ENCODE measurements around the gene ERGIC1. TPM values are rescaled to one million over a fixed set of nuclear protein-coding genes. Genes with fewer than 3 reads are reported as not detected.

ERGIC1 gene
- total RNA-seq, 1 donor from 2014 or later: 54.8 TPM

DNA sequence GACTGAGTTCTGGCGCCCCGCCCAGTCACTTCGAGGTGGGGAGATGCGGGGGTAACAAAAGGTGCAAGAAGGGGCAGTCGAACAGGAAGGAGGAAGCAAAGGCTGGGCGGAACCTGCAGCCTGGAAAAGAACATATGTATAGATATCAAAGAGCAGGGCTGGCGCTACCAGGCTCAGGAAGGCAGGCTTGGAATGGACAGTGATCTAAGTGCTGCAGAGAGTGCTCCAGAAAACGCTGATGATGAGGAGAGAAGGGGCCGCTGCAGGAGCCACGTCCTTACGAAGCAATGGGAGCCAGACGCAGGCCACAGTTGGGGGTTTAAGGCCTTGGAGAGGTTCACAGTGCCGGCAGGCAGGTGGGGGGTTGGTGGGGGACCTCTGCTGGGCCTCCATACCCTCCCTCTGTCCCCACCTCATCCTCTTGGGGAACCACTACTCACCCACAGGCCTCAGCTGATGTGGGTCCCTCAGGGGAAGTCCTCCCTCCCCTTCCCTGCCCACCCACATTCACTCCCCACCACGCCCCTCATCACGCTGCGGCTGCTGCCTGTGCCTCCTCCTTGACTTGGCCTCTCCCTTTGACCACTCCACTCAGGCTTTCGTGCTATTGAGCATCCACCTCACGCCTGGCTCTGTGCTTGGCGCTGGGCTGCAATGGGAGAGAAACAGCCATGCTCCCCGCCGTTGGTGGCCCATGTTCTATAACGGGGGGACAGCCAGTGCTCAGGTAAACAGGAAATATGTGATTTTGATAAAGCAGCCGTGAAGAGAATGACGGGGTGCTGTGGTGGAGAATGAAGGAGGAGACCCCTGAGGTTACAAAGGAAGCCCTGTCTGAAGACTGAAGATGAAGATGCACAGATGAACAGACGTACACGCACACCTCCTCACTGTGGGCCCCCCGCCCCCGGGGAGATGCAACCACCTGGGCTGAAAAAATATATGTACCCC is 84.6 kb downstream of the ERGIC1 start:
- Mint-ChIP-seq H3K4me1 (ENCODE audit: low read depth) (no peaks in the 10 kb centered on the region), H3K36me3 (ENCODE audit: low read depth) (peaks cover 9% of the 10 kb centered on the region), H3K4me3 (ENCODE audit: low read depth) (no peak overlapping the region), H3K9me3 (no peaks in the 10 kb centered on the region), H3K27ac (no peak overlapping the region), H3K27me3 (ENCODE audit: low read depth) (no peaks in the 10 kb centered on the region)
- DNase-seq (ENCODE audit: low spot score): no peak
- intact Hi-C loops (cut with micrococcal nuclease): no loop called here

DNA sequence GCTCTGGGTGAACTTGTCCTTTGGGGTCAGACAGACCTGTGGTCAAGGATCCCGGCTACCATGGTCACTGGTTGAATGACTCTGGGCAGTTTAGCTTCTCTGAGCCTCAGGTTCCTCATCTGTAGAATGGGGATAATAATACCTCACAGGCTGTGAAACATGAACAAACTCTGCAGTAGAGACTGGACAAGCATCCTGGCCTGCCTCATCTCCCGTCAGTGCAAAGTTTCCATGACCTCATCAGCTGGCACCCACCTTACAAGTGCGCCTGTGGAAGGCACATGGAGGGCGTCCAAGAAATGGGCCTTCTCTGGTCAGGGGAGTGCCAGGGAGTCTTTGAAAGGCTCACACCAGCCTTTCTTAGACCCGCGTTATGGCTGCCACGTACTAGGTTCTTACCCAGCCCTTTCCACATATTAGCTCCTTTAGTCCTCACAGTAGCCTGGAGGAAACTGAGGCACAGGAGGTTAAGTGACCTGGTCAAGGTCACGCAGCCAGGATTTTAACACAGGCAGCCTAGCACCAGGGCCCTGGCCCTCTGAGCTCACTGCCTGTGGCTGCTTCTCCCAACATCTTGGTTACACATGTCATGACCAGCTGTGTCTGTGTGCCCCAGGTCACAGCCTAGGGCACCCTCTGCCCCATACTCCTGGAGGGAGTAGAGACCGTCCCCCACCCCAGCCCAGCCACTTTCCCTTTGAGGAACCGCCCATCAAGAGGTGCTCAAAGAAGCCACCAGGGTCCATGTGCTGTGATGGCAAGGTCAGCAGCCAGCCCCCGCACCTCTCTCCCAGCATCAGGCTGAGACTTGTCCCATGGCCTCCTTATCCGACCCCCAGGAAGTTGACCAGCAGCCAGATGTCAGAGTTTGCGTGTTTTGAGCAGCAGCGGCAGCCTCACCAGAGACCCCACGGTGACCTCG is 85.7 kb downstream of the ERGIC1 start:
- DNase-seq (ENCODE audit: low spot score): no peak
- intact Hi-C loops (cut with micrococcal nuclease): no loop called here
- no peaks in the 10 kb centered on the region for H3K27me3 Mint-ChIP-seq (ENCODE audit: low read depth)
- H3K36me3 Mint-ChIP-seq (ENCODE audit: low read depth): peaks cover 14% of the 10 kb centered on the region
- H3K9me3 Mint-ChIP-seq: no peaks in the 10 kb centered on the region
- H3K4me3 Mint-ChIP-seq (ENCODE audit: low read depth): no peak overlapping the region
- H3K27ac Mint-ChIP-seq: no peak overlapping the region
- no peaks in the 10 kb centered on the region for H3K4me1 Mint-ChIP-seq (ENCODE audit: low read depth)

DNA sequence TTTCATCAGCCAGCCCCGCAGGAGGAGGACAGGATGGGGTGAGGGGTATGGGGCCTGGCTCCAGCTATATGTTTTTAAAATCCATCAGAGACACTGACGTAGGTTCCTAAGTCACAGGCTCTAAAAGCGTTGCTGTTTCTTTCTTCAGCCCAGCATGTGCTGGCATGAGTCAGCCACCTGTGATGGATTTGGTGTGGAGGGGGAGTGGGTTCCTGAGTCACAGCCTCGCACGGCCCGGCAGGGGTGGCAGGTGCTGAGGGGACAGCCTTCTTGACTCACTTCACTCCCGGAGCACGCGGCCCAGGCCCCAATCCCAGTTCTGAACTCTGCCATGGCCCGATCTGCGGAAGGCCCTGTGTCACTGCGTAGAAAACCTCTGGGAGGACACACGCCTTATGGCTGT is 86.4 kb downstream of the ERGIC1 start:
- H3K27ac Mint-ChIP-seq: no peak overlapping the region
- no peaks in the 10 kb centered on the region for H3K9me3 Mint-ChIP-seq
- H3K36me3 Mint-ChIP-seq (ENCODE audit: low read depth): peaks cover 16% of the 10 kb centered on the region
- H3K4me1 Mint-ChIP-seq (ENCODE audit: low read depth): no peaks in the 10 kb centered on the region
- intact Hi-C loops (cut with micrococcal nuclease): no loop called here
- no peak overlapping the region for H3K4me3 Mint-ChIP-seq (ENCODE audit: low read depth)
- no peaks in the 10 kb centered on the region for H3K27me3 Mint-ChIP-seq (ENCODE audit: low read depth)
- DNase-seq (ENCODE audit: low spot score): no peak

DNA sequence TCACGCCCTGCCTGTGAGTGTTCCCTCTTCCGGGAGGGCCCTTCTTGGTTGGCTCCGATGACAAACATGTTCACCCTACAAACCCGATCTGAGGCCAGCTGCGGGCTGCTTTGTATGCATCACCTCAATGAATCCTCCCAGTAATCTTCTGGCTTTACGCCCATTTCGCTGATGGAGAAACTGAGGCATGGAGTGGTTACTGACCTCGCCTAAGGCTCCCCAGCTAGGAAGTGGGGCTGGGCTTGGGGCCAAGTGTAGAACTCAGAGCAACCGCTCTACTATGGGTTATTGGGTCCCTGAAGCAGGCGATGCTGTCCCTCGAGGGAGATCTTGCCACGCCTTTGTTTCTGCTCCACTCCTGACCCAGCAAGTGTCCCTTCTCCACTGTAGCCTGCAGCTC is 86.9 kb downstream of the ERGIC1 start:
- no peaks in the 10 kb centered on the region for H3K4me1 Mint-ChIP-seq (ENCODE audit: low read depth)
- intact Hi-C loops (cut with micrococcal nuclease): no loop called here
- H3K27me3 Mint-ChIP-seq (ENCODE audit: low read depth): no peaks in the 10 kb centered on the region
- H3K9me3 Mint-ChIP-seq: no peaks in the 10 kb centered on the region
- no peak for DNase-seq (ENCODE audit: low spot score)
- peaks cover 13% of the 10 kb centered on the region for H3K36me3 Mint-ChIP-seq (ENCODE audit: low read depth)
- no peak overlapping the region for H3K4me3 Mint-ChIP-seq (ENCODE audit: low read depth)
- H3K27ac Mint-ChIP-seq: no peak overlapping the region

DNA sequence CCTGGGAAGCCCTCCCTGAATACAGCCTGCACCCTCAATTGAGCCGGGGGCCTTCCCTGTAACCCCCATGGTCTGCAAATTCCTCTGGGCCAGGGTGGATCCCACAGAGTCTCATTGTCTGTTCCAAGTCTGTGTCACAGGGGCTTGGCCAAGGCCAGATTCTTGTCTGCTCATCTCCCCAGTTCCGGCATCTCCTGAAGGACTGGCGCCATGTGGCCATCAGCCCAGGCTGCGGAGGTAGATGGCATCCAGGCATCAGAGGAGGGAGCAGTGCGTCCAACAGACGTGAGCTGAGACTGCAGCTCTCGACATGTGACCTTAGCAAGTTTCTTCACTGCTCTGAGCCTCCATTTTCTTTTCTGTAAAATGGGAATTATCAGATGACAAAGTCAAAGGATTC is 87.9 kb downstream of the ERGIC1 start:
- Mint-ChIP-seq H3K27ac (no peak overlapping the region), H3K4me1 (ENCODE audit: low read depth) (no peaks in the 10 kb centered on the region), H3K9me3 (no peaks in the 10 kb centered on the region), H3K4me3 (ENCODE audit: low read depth) (no peak overlapping the region), H3K36me3 (ENCODE audit: low read depth) (peaks cover 12% of the 10 kb centered on the region), H3K27me3 (ENCODE audit: low read depth) (no peaks in the 10 kb centered on the region)
- DNase-seq (ENCODE audit: low spot score): no peak
- intact Hi-C loops (cut with micrococcal nuclease): no loop called here

DNA sequence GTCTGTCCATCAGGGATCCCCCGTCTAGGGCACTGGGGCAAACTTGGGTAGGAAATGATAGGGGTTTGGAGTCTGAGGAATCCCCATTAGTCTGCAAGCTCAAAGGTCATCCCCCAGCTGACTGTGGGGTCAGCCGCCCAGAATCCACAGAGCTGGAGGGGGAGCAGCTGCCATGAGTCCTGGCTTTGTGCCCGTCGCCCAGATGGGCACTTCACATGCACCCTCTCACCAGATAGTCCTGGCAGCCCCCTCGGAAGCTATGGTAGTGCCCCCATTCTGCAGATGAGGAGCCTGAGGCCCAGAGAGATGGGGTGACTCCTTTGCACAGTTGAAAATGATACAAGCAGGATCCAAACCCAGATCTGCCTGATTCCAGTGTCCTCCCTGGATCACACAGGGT is 89.5 kb downstream of the ERGIC1 start:
- Mint-ChIP-seq H3K4me3 (ENCODE audit: low read depth) (no peak overlapping the region), H3K9me3 (no peaks in the 10 kb centered on the region), H3K27ac (no peak overlapping the region), H3K27me3 (ENCODE audit: low read depth) (no peaks in the 10 kb centered on the region), H3K4me1 (ENCODE audit: low read depth) (no peaks in the 10 kb centered on the region), H3K36me3 (ENCODE audit: low read depth) (peaks cover 12% of the 10 kb centered on the region)
- intact Hi-C loops (cut with micrococcal nuclease): no loop called here
- no peak for DNase-seq (ENCODE audit: low spot score)

DNA sequence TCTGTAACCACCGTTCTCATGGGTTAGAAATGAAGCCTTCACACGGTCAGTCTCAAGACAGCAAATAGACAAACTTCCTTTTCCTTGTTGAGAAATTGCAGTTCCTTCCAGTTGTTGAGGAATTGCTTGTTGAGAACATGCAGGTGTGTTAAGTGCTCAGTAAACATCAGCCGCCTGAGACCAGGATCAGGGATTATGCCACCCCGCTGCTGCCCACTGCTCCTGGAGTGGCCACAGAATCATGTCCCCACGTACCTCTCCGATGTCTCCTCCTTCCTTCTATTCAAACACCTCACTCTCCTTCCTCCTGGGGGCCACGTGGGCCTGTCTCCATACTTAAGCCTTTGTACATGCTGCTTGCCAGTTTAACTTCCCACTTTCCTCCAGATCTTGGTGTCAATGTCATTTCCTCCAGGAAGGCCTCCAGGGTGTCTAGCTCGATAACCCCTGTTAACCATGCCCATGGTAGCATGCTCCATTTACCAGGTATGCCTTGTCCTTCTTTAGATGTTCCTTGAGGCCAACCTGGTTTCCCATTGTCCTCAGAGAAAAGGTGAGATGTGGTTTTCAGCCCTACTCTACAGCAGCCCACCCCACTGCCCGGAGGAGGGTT is 91.4 kb downstream of the ERGIC1 start:
- Mint-ChIP-seq H3K9me3 (no peaks in the 10 kb centered on the region), H3K27ac (no peak overlapping the region), H3K4me1 (ENCODE audit: low read depth) (no peaks in the 10 kb centered on the region), H3K36me3 (ENCODE audit: low read depth) (peaks cover 10% of the 10 kb centered on the region), H3K27me3 (ENCODE audit: low read depth) (no peaks in the 10 kb centered on the region), H3K4me3 (ENCODE audit: low read depth) (no peak overlapping the region)
- no peak for DNase-seq (ENCODE audit: low spot score)
- intact Hi-C loops (cut with micrococcal nuclease): no loop called here

DNA sequence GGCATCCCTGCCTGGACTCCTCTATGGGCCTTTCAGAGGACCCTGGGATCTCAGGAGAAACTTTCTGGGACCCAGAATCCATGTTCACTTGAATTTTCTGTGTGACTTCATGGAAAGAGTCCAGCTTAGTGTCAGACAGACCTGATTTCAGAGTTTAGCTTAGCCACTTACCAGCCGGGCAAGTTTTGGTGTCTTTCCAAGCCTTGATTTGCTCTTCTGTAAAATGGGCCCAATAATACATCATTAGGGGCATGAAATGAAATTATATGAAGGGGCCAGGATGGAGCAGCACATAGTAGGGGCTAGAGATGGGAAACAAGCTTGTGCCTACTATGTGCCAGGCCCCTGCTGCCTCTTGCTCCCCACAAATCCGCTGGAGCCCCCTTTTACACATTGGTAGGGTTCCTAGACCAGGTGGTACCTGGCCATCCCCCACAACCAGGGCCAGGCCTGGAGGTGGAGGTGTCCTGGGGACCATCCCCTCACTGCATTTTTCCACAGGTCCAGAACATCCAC is 92.0 kb downstream of the ERGIC1 start:
- no peaks in the 10 kb centered on the region for H3K9me3 Mint-ChIP-seq
- H3K36me3 Mint-ChIP-seq (ENCODE audit: low read depth): peaks cover 10% of the 10 kb centered on the region
- H3K27me3 Mint-ChIP-seq (ENCODE audit: low read depth): no peaks in the 10 kb centered on the region
- H3K4me3 Mint-ChIP-seq (ENCODE audit: low read depth): no peak overlapping the region
- no peak for DNase-seq (ENCODE audit: low spot score)
- no peak overlapping the region for H3K27ac Mint-ChIP-seq
- no peaks in the 10 kb centered on the region for H3K4me1 Mint-ChIP-seq (ENCODE audit: low read depth)
- intact Hi-C loops (cut with micrococcal nuclease): no loop called here

DNA sequence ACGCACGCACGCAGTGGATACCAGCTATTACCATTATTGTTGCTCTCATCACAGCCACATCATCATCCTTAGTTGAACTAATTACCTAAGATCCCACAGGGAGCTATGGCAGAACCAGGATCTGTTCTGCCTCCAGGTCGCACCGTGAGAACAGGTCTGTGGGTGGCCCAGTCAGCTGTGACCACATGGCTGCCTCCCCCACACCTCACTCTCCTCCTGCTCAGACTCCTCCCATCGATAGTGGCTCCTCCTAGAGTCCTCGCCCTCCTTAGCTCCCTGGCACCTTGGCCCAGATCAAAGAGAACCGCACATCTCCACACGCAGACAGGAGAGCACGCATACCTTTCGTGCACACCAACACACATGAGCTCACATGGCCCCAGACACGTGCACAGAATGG is 92.7 kb downstream of the ERGIC1 start:
- H3K4me3 Mint-ChIP-seq (ENCODE audit: low read depth): no peak overlapping the region
- H3K27ac Mint-ChIP-seq: no peak overlapping the region
- no peaks in the 10 kb centered on the region for H3K27me3 Mint-ChIP-seq (ENCODE audit: low read depth)
- H3K4me1 Mint-ChIP-seq (ENCODE audit: low read depth): no peaks in the 10 kb centered on the region
- intact Hi-C loops (cut with micrococcal nuclease): no loop called here
- no peaks in the 10 kb centered on the region for H3K9me3 Mint-ChIP-seq
- DNase-seq (ENCODE audit: low spot score): no peak
- H3K36me3 Mint-ChIP-seq (ENCODE audit: low read depth): peaks cover 10% of the 10 kb centered on the region

DNA sequence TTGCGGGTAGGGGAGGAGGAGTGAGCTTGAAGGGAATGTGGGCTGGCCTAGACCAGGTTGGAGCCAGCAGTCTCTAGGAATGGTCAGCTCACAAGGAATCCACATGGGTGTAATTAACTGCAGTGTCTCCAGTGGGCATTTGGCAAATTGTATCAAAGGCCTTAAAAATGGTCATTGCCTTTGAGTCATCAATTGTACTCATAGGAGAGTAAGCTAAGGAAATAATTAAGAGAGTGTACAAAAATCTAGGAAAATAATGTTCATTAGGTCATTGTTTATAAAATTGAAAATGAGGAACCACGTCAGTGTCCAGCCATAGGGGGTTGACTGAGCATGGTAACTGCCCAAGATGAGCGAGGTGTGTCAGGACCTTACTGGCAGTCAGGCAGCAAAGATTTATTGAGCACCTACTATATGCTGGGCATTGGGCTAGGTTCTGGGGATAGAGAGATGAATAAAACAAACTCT is 95.4 kb downstream of the ERGIC1 start:
- Mint-ChIP-seq H3K36me3 (ENCODE audit: low read depth) (peaks cover 6% of the 10 kb centered on the region), H3K9me3 (no peaks in the 10 kb centered on the region), H3K27me3 (ENCODE audit: low read depth) (no peaks in the 10 kb centered on the region), H3K4me3 (ENCODE audit: low read depth) (no peak overlapping the region), H3K4me1 (ENCODE audit: low read depth) (no peaks in the 10 kb centered on the region), H3K27ac (no peak overlapping the region)
- DNase-seq (ENCODE audit: low spot score): no peak
- intact Hi-C loops (cut with micrococcal nuclease): no loop called here

DNA sequence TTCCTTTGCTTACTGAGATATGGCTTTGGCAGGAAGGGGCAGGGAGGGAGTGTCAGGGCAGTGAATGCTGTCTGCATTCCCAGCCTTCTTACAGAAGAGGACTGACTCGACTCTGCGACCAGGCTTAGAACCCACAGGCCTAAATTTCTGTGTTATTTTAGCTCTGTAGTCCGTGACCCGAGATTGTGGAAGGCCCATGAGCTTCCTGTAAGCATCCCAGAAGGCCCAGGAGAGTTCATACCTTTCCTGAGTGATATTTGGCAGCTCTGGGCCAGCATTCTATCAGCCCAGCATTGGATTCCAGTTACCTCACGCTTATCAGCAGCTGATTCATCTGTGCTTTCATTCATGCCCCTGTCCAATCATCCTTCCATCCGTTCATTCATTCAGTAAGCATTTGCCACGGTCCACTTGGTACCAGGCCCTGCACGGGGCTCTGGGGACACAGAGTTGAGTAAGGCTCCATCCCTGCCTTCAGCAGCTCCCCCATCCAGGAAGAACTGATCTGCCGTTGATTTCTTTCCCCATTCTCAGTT is 97.0 kb downstream of the ERGIC1 start:
- Mint-ChIP-seq H3K9me3 (no peaks in the 10 kb centered on the region), H3K4me3 (ENCODE audit: low read depth) (no peak overlapping the region), H3K4me1 (ENCODE audit: low read depth) (no peaks in the 10 kb centered on the region), H3K27me3 (ENCODE audit: low read depth) (no peaks in the 10 kb centered on the region), H3K27ac (no peak overlapping the region), H3K36me3 (ENCODE audit: low read depth) (no peaks in the 10 kb centered on the region)
- intact Hi-C loops (cut with micrococcal nuclease): loop anchor here (5.0 kb wide), 1 partner anchor 159 kb away; the partner anchor contains the start of gene DUSP1
- no peak for DNase-seq (ENCODE audit: low spot score)

DNA sequence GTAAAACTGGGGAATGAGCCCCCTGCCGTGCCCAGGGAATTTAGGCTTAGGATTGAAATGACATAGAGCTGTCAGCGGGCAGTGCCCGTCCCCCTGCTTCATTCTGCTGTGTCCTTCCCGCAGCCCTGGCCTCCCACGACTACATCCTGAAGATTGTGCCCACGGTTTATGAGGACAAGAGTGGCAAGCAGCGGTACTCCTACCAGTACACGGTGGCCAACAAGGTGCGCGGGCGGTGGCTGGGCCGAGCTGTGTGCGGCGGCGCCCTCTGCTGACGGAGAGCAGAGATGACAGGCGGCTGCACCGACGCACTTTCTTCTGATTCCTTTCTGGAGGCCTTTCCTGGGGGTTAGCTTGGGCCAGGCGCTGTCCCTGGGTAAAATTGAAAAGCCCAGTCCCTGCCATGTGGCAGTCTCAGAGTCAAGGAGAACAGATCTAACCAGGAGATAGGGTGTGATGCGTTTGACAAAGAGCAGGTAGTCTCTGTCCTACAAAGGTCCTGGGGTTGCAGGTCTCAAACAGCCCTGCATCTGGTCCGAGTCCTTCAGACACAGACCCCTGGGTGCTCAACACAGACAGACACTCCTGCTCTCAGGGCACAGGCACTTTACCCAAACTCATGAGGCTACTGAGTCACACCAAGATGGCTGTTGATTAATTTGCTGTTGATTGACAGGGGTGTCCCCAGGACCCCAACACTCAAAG is 98.4 kb downstream of the ERGIC1 start:
- intact Hi-C loops (cut with micrococcal nuclease): loop anchor here (1.0 to 5.0 kb wide), 2 partner anchors 160 to 215 kb away; partner anchors contain the start of gene DUSP1
- H3K36me3 Mint-ChIP-seq (ENCODE audit: low read depth): no peaks in the 10 kb centered on the region
- H3K4me1 Mint-ChIP-seq (ENCODE audit: low read depth): no peaks in the 10 kb centered on the region
- no peaks in the 10 kb centered on the region for H3K27me3 Mint-ChIP-seq (ENCODE audit: low read depth)
- no peak overlapping the region for H3K27ac Mint-ChIP-seq
- peak; percentile 59 for DNase-seq (ENCODE audit: low spot score)
- H3K9me3 Mint-ChIP-seq: no peaks in the 10 kb centered on the region
- no peak overlapping the region for H3K4me3 Mint-ChIP-seq (ENCODE audit: low read depth)

All from activated T-helper 2 cell treated with anti-CD3 and anti-CD28 coated beads, Interferon-gamma antibody, Interleukin-2, Interleukin-4, amounts not matched to agents 10 μg/mL and 5 μg/mL and 100 μg/mL, durations not matched to agents 14 hours and 24 hours and 36 hours (primary cell).